Hematopoietic multipotent progenitor cell treated with erythropoietin and hydrocortisone succinate and interleukin-3 and kit ligand, for 8 days (in vitro differentiated cells): ENCODE measurements around the gene PILRB.
"Not testable (repeated sequence)": the region's sequence is repeated elsewhere in the genome, so short reads cannot be mapped to it uniquely, and the experiment has no call there.

Experiments
- DNase-seq: peaks from one replicate; pipeline ENCODE4 v3.0.0-alpha.2; 2015

PILRB gene

GRCh38 chr7:100357131-100357561, 771 bp upstream of the PILRB start:
- DNase-seq, result no peak

GRCh38 chr7:100358857-100359212, 918 bp downstream of the PILRB start:
- no peak for DNase-seq

GRCh38 chr7:100360135-100360854, 2.4 kb downstream of the PILRB start:
- DNase-seq, result no peak

- DNase-seq, result no peak
These were observed 5.2 kb downstream of the PILRB start for GRCh38 chr7:100363098-100363497.

GRCh38 chr7:100363797-100364196, 5.9 kb downstream of the PILRB start:
- not testable (repeated sequence) for DNase-seq

- DNase-seq, result no peak
These were observed 6.6 kb downstream of the PILRB start for GRCh38 chr7:100364480-100364879.

GRCh38 chr7:100365998-100366367, 8.1 kb downstream of the PILRB start:
- not testable (repeated sequence) for DNase-seq

- DNase-seq, result no peak
These were observed 8.7 kb downstream of the PILRB start for GRCh38 chr7:100366411-100367250.

GRCh38 chr7:100367251-100367620, 9.3 kb downstream of the PILRB start:
- DNase-seq, result no peak

GRCh38 chr7:100367676-100368613, 10.0 kb downstream of the PILRB start:
- no peak for DNase-seq

- peak; percentile 66 for DNase-seq
These were observed 11.2 kb downstream of the PILRB start for GRCh38 chr7:100369105-100369504.

GRCh38 chr7:100370303-100370702, 12.4 kb downstream of the PILRB start:
- DNase-seq, result no peak

GRCh38 chr7:100370746-100371145, 12.8 kb downstream of the PILRB start:
- DNase-seq, result no peak

GRCh38 chr7:100371561-100372171, 13.7 kb downstream of the PILRB start:
- DNase-seq, result no peak

- DNase-seq, result no peak
These were observed 14.3 kb downstream of the PILRB start for GRCh38 chr7:100372256-100372655.

GRCh38 chr7:100372694-100373093, 14.8 kb downstream of the PILRB start:
- DNase-seq, result no peak

GRCh38 chr7:100373261-100373831, 15.4 kb downstream of the PILRB start, which contains the start of gene PILRA:
Gene PILRA (plus strand): TSS chr7:100373487. CDS start chr7:100373657, 170 bp downstream.
- DNase-seq, result no peak

- not testable (repeated sequence) for DNase-seq
These were observed 16.1 kb downstream of the PILRB start for GRCh38 chr7:100373870-100374598.

GRCh38 chr7:100374601-100375000, 16.7 kb downstream of the PILRB start:
- DNase-seq, result no peak

GRCh38 chr7:100376066-100376465, 18.1 kb downstream of the PILRB start:
- DNase-seq, result no peak

- DNase-seq, result no peak
These were observed 20.3 kb downstream of the PILRB start for GRCh38 chr7:100378114-100378755.
